Esophagus muscularis mucosa (tissue), 4 donors: ENCODE results near the gene DENND6B. TPM values are rescaled to one million over a fixed set of nuclear protein-coding genes. Genes with fewer than 3 reads are reported as not detected.
"Not testable (repeated sequence)": the region's sequence is repeated elsewhere in the genome, so short reads cannot be mapped to it uniquely, and the experiment has no call there.

ENCODE experiments used
- DNase-seq: peaks from one replicate; pipeline ENCODE4 v3.0.0-alpha.2; 2017; ENCODE audit errors: extremely low spot score
- H3K27ac ChIP-seq, 4 donors: fragments of 200-600 bp; sonication (generic); replicated peaks in 1 of 4; 1 replicate in 3 of 4; 2 replicates in 1 of 4; pipeline ENCODE4 v1.5.1; 2016 to 2019; ENCODE audit warnings: mild to moderate bottlenecking in 1 of 4
- H3K27me3 ChIP-seq, 4 donors: fragments of 200-600 bp; sonication (generic); one replicate each; pipeline versions ENCODE4 v1.5.1 to v1.6.0; 2016 to 2019
- H3K36me3 ChIP-seq, 4 donors: fragments of 200-600 bp; sonication (generic); one replicate each; pipeline ENCODE4 v1.5.1; 2016 to 2019
- H3K4me1 ChIP-seq, 4 donors: fragments of 200-600 bp; sonication (generic); one replicate each; pipeline ENCODE4 v1.5.1; 2016 to 2019
- H3K4me3 ChIP-seq, 4 donors: fragments of 200-600 bp; sonication (generic); 1 replicate in 2 of 4; 2 replicates in 2 of 4; pipeline ENCODE4 v1.5.1; 2016 to 2019; ENCODE audit warnings: mild to moderate bottlenecking in 4 of 4, moderate library complexity in 1 of 4
- H3K9me3 ChIP-seq, 4 donors: fragments of 200-600 bp; sonication (generic); 1 replicate in 3 of 4; 2 replicates in 1 of 4; pipeline ENCODE4 v1.5.1; 2016 to 2019
- CTCF ChIP-seq, 3 experiments: fragments of 200-600 bp in 2 of 3; fragments of 450-650 bp in 1 of 3; sonication (generic) in 2 of 3; IDR thresholded peaks; one replicate each; pipeline ENCODE4 v1.5.1; 2017 to 2019; ENCODE audit warnings: antibody characterized with exemption in 3 of 3, mild to moderate bottlenecking in 2 of 3, moderate library complexity in 1 of 3
- EP300 ChIP-seq: sonication (generic); formaldehyde crosslinking; IDR thresholded peaks from one replicate; pipeline ENCODE4 v1.6.1; 2017; ENCODE audit warnings: antibody characterized with exemption
- POLR2A ChIP-seq: fragments of 450-650 bp; IDR thresholded peaks from one replicate; pipeline ENCODE4 v1.6.1; 2017; ENCODE audit warnings: antibody characterized with exemption, moderate library complexity, mild to moderate bottlenecking, low read depth
- POLR2AphosphoS5 ChIP-seq, 2 donors: sonication (generic); formaldehyde crosslinking; IDR thresholded peaks; one replicate each; pipeline ENCODE4 v1.6.1; 2017; ENCODE audit warnings: antibody characterized with exemption in 2 of 2
- WGBS: methylation state at CpG from one replicate; pipeline ENCODE4 v1.1.5; 2018; 5-methylcytosine and 5-hydroxymethylcytosine counted together
- intact Hi-C: fragments of 100-400 bp; cut with DNase I; formaldehyde crosslinking; loops from one replicate; pipeline ENCODE4 v1.15.1; 2023
- total RNA-seq, 4 donors: library from RNA; depleted of rRNA; stranded (reverse); fragments of >200 nt; gene quantifications; one replicate each; pipeline versions ENCODE4 v1.1.0 to v1.2.1, GENCODE V29; 2016

The DENND6B gene, protein sequence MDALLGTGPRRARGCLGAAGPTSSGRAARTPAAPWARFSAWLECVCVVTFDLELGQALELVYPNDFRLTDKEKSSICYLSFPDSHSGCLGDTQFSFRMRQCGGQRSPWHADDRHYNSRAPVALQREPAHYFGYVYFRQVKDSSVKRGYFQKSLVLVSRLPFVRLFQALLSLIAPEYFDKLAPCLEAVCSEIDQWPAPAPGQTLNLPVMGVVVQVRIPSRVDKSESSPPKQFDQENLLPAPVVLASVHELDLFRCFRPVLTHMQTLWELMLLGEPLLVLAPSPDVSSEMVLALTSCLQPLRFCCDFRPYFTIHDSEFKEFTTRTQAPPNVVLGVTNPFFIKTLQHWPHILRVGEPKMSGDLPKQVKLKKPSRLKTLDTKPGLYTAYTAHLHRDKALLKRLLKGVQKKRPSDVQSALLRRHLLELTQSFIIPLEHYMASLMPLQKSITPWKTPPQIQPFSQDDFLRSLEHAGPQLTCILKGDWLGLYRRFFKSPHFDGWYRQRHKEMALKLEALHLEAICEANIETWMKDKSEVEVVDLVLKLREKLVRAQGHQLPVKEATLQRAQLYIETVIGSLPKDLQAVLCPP
- total RNA-seq = 1 to 10 TPM; 1.7 to 3.8 (median 2.5) TPM

DNA sequence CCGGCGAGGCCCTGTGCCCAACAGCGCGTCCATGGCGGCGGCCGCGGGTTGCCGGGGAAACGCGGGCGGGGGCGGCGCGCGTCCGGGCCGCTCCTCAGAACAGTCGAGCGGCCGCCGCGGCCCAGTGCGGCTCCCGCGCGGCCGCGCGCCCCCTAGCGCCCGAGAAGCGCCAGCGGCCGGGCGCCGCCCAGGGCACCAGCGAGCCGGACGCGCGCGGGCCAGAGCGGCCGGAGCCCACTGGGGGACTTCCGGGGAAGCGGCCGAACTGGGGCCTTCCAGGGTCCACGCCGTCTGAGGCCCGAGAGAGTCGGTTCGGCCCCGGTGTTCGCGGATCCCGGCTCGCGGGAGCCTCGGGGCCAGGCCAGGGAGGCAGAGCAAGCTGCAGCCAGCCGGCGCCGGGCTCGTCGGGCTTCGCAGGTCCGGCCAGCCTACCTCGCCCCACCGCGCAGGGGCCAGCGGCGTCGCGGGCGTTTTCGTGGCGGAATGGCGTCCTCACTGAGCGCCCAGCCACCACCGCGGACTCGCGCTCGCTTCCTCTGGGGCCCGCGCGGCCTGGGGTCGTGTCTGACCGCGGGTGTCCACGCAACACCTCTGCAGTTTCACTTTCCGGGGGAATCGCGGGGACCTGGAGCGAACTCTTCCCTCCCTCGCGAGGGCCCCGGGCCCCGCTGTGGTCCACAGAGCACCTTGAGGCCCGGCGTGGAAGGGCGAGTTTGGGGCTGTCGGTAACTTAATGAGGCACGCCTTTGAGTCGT, at the start of gene DENND6B:
Gene DENND6B (minus strand): TSS at position 57 of the 755 bp plus-strand sequence. CDS start 24 bp downstream, at position 33.
- intact Hi-C loops = loop anchor here (1.0 to 5.0 kb wide), 3 partner anchors 18 to 51 kb away; no protein-coding TSS in a partner anchor
- peaks cover 14 to 23% (median 20%) of the 10 kb centered on the region in 4 donors for H3K4me1 ChIP-seq
- WGBS = 0% methylated on average over 12 of the region's 105 CpGs
- H3K4me3 ChIP-seq = peak within 1 kb of the TSS; percentile 67 to 93 (median 87)
- H3K27ac ChIP-seq = peak within 1 kb of the TSS; percentile 81 to 97 (median 93)
- TF ChIP-seq POLR2AphosphoS5 (IDR thresholded peaks at IDR 0.05) (peak; percentile 25 to 70), POLR2A (peak; percentile 22), CTCF (IDR thresholded peaks at IDR 0.05) (peak; percentile 55 to 94 (median 73)), EP300 (no peak)
- no peaks in the 10 kb centered on the region for H3K36me3 ChIP-seq
- no peaks in the 10 kb centered on the region for H3K27me3 ChIP-seq
- no peak for DNase-seq
- H3K9me3 ChIP-seq = no peaks in the 10 kb centered on the region

GRCh38 chr22:50376085-50376651, 49.4 kb upstream of the DENND6B start:
- 91% methylated on average over 5 of the region's 5 CpGs for WGBS

GRCh38 chr22:50371101-50371648, 44.4 kb upstream of the DENND6B start:
- no peak overlapping the region for H3K4me3 ChIP-seq
- H3K4me1 ChIP-seq = peaks cover 0 to 13% (median 10%) of the 10 kb centered on the region in 4 donors
- WGBS = 98% methylated on average over 2 of the region's 2 CpGs
- H3K27ac ChIP-seq = no peak overlapping the region
- TF ChIP-seq POLR2A (no peak), EP300 (no peak), CTCF (IDR thresholded peaks at IDR 0.05) (no peak), POLR2AphosphoS5 (IDR thresholded peaks at IDR 0.05) (no peak)
- H3K36me3 ChIP-seq = peaks cover 12 to 76% (median 44%) of the 10 kb centered on the region in 4 donors
- DNase-seq = no peak
- no peaks in the 10 kb centered on the region for H3K9me3 ChIP-seq
- intact Hi-C loops = no loop called here
- no peaks in the 10 kb centered on the region for H3K27me3 ChIP-seq

More at GRCh38 chr22:50376085-50376651, 49.4 kb upstream of the DENND6B start:
- no peak for DNase-seq
- Histone ChIP-seq H3K9me3 (no peaks in the 10 kb centered on the region), H3K27ac (no peak overlapping the region), H3K27me3 (no peaks in the 10 kb centered on the region), H3K4me3 (no peak overlapping the region), H3K36me3 (peaks cover 31 to 89% (median 56%) of the 10 kb centered on the region in 4 donors), H3K4me1 (no peaks in the 10 kb centered on the region)
- TF ChIP-seq POLR2AphosphoS5 (IDR thresholded peaks at IDR 0.05) = no peak
- TF ChIP-seq POLR2A = no peak
- TF ChIP-seq EP300 = no peak
- intact Hi-C loops = no loop called here

DNA sequence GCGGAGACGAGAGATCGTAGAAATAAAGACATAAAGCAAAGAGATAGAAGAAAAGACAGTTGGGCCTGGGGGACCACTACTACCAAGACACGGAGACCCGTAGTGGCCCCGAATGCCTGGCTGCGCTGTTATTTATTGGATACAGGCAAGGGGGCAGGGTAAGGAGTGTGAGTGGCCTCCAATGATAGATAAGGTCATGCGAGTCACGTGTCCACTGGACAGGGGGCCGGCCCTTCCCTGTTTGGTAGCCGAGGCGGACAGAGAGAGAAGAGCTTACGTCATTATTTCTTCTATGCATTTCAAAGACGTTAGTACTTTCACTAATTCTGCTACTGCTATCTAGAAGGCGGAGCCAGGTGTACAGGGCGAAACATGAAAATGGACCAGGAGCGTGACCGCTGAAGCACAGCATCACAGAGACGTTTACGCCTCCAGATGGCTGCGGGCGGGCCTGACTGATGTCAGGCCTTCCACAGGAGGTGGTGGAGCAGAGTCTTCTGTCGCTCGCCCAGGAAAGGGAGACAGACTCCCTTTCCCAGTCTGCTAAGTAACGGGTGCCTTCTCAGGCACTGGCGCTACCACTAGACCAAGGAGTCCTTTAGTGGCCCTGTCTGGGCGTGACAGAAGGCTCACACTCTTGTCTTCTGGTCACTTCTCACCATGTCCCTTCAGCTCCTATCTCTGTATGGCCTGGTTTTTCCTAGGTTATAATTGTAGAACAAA, 41.1 kb upstream of the DENND6B start:
- peaks cover 3 to 23% (median 22%) of the 10 kb centered on the region in 4 donors for H3K4me1 ChIP-seq
- no peak for TF ChIP-seq POLR2A
- no peak for TF ChIP-seq POLR2AphosphoS5 (IDR thresholded peaks at IDR 0.05)
- TF ChIP-seq CTCF (IDR thresholded peaks at IDR 0.05) = no peak
- TF ChIP-seq EP300 = no peak

DNA sequence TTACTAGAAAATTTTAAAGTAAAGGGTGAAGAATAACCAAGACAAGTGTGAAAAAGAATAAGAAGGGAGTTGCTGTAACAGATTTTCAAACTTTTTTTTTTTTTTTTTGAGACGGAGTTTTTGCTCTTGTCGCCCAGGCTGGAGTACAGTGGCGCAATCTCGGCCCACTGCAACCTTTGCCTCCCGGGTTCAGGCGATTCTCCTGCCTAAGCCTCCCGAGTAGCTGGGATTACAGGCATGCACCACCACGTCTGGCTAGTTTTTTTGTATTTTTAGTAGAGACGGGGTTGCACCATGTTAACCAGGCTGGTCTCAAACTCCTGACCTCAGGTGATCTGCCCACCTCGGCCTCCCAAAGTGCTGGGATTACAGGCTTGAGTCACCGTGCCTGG, 37.0 kb upstream of the DENND6B start:
- H3K27me3 ChIP-seq, DNase-seq, H3K27ac ChIP-seq, intact Hi-C loops, H3K9me3 ChIP-seq, H3K4me3 ChIP-seq: not testable (repeated sequence)
- peaks cover 8 to 45% (median 35%) of the 10 kb centered on the region in 4 donors for H3K4me1 ChIP-seq
- peaks cover 7 to 38% (median 25%) of the 10 kb centered on the region in 4 donors for H3K36me3 ChIP-seq
- 92% methylated on average over 11 of the region's 11 CpGs for WGBS

More for the DNA sequence above, 41.1 kb upstream of the DENND6B start:
- Histone ChIP-seq H3K36me3 (peaks cover 0 to 45% (median 22%) of the 10 kb centered on the region in 4 donors), H3K9me3 (no peaks in the 10 kb centered on the region), H3K27me3 (no peaks in the 10 kb centered on the region), H3K4me3 (no peak overlapping the region), H3K27ac (no peak overlapping the region)
- DNase-seq = no peak
- WGBS = 93% methylated on average over 27 of the region's 27 CpGs
- intact Hi-C loops = no loop called here
